CD4-positive, CD25-positive, alpha-beta regulatory T cell (primary cell): ENCODE data around the gene TYW3. TPM values are rescaled to one million over a fixed set of nuclear protein-coding genes. Genes with fewer than 3 reads are reported as not detected.

Experiments
- ATAC-seq, 2 donors: fragments of 150-1000 bp; cut with Tn5 transposase; one replicate each; pipeline ENCODE4 v1.10.0; 2021; ENCODE audit warnings: low read depth in 2 of 2, moderate number of reproducible peaks in 2 of 2, moderate library complexity in 1 of 2
- DNase-seq, 3 donors: peaks; one replicate each; pipeline versions ENCODE4 v3.0.0 to v3.0.0-alpha.2; 2012 to 2022; ENCODE audit warnings: mixed read lengths in 1 of 3
- H3K27ac ChIP-seq: one replicate; pipeline ENCODE4 v1.7.0; 2013; ENCODE audit warnings: mild to moderate bottlenecking, low read length; ENCODE audit not compliant: insufficient read depth, poor library complexity, severe bottlenecking
- H3K27me3 ChIP-seq: one replicate; pipeline ENCODE4 v1.7.0; 2013; ENCODE audit warnings: low read length; ENCODE audit not compliant: control insufficient read depth, insufficient read depth
- H3K36me3 ChIP-seq: one replicate; pipeline ENCODE4 v1.7.0; 2013; ENCODE audit warnings: mild to moderate bottlenecking, low read length, moderate library complexity; ENCODE audit not compliant: control insufficient read depth, insufficient read depth
- H3K4me1 ChIP-seq: 2 replicates; pipeline ENCODE4 v1.7.0; 2013; ENCODE audit warnings: mild to moderate bottlenecking, low read length; ENCODE audit not compliant: insufficient read depth, control insufficient read depth, poor library complexity, severe bottlenecking
- H3K4me3 ChIP-seq: one replicate; pipeline ENCODE4 v1.7.0; 2013; ENCODE audit warnings: low read depth, mild to moderate bottlenecking, low read length, moderate library complexity
- H3K9me3 ChIP-seq, 2 experiments: 1 replicate in 1 of 2; 2 replicates in 1 of 2; pipeline ENCODE4 v1.7.0; 2013; ENCODE audit warnings: low read length in 2 of 2, mild to moderate bottlenecking in 1 of 2, moderate library complexity in 1 of 2; ENCODE audit not compliant: control insufficient read depth in 2 of 2
- H3K27ac Mint-ChIP-seq, 3 donors: one replicate each; pipeline ENCODE4 v1.8.0; 2020 to 2022; ENCODE audit warnings: mild to moderate bottlenecking in 3 of 3, mixed read lengths in 3 of 3, moderate library complexity in 2 of 3
- H3K27me3 Mint-ChIP-seq: one replicate; pipeline ENCODE4 v1.8.0; 2022; ENCODE audit warnings: mild to moderate bottlenecking, mixed read lengths
- H3K36me3 Mint-ChIP-seq: one replicate; pipeline ENCODE4 v1.8.0; 2020; ENCODE audit warnings: mixed read lengths
- H3K4me1 Mint-ChIP-seq, 4 donors: one replicate each; pipeline ENCODE4 v1.8.0; 2020 to 2022; ENCODE audit warnings: mixed read lengths in 4 of 4, mild to moderate bottlenecking in 1 of 4
- H3K4me3 Mint-ChIP-seq, 4 donors: one replicate each; pipeline ENCODE4 v1.8.0; 2020 to 2022; ENCODE audit warnings: mild to moderate bottlenecking in 4 of 4, mixed read lengths in 4 of 4, moderate library complexity in 3 of 4
- H3K9me3 Mint-ChIP-seq, 7 donors: one replicate each; pipeline ENCODE4 v1.8.0; 2020 to 2022; ENCODE audit warnings: mixed read lengths in 7 of 7, mild to moderate bottlenecking in 3 of 7, moderate library complexity in 2 of 7
- polyA plus RNA-seq, 4 donors: library from polyadenylated mRNA; unstranded; fragments of 300-500 nt; fragmentation: Illumina TruSeq; gene quantifications; one replicate each; pipeline ENCODE4 v1.2.3, GENCODE V29; 2021
- total RNA-seq: library from RNA; stranded (reverse); gene quantifications from one replicate; pipeline ENCODE4 v1.2.3, GENCODE V29; 2022

The TYW3 gene
- total and polyA plus RNA-seq, 5 donors from 2014 or later = 6.1 to 11.4 (median 9.7) TPM

DNA sequence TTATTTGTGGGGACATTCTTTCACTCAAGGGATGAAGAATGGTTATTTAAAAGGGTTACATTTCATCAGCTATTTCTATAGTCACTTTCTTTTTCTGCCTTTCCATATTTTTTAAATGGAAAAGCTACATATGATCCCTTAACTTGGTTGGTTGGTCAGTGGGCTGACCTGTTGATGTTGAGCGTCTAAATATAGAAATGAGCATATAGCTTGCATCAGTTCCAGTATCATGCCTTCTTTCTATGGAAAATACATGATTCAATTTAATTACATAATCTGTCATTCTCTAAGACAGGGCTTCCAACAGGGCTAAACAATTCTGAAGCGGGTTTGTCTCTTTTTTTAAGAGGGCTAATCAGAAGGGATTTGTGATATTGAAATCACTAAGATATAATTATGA, 40.6 kb downstream of the TYW3 start:
- peaks cover 0 to 2% (median 0%) of the 10 kb centered on the region in 4 donors for H3K4me1 Mint-ChIP-seq
- Histone ChIP-seq H3K4me3 (no peak overlapping the region), H3K36me3 (no peaks in the 10 kb centered on the region), H3K27me3 (no peaks in the 10 kb centered on the region), H3K4me1 (no peaks in the 10 kb centered on the region), H3K9me3 (no peaks in the 10 kb centered on the region), H3K27ac (no peak overlapping the region)
- no peaks in the 10 kb centered on the region for H3K36me3 Mint-ChIP-seq
- H3K27ac Mint-ChIP-seq = no peak overlapping the region
- H3K27me3 Mint-ChIP-seq = peaks cover 14% of the 10 kb centered on the region
- DNase-seq = no peak
- no peak overlapping the region for H3K4me3 Mint-ChIP-seq
- H3K9me3 Mint-ChIP-seq = peaks cover 0 to under 1% (median 0%) of the 10 kb centered on the region in 7 donors
- ATAC-seq = no peak

DNA sequence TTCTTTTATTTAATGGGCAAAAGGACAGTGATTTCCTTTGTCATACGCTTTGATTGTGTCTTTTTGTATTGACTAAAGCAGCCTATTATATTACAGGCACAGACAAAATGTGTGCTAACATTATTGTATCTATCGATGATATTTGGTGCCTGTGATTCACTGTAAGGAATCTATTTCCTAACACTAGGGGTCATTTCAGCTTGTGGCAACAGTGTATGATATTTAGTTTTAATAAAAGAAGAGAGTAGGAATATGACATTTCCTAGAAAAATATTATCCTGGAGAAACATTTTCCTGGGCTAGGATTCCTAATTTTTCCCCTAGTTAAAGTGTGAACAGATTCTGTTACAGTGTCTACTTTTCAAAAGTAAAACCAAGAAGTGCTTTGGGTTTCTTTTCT, 42.8 kb downstream of the TYW3 start:
- Histone ChIP-seq H3K9me3 (no peaks in the 10 kb centered on the region), H3K4me3 (no peak overlapping the region), H3K27me3 (no peaks in the 10 kb centered on the region), H3K36me3 (no peaks in the 10 kb centered on the region), H3K4me1 (no peaks in the 10 kb centered on the region), H3K27ac (no peak overlapping the region)
- Mint-ChIP-seq H3K4me3 (no peak overlapping the region), H3K9me3 (peaks cover 0 to 1% (median 0%) of the 10 kb centered on the region in 7 donors), H3K4me1 (peaks cover 0 to 2% (median 0%) of the 10 kb centered on the region in 4 donors), H3K27me3 (peaks cover 17% of the 10 kb centered on the region), H3K27ac (no peak overlapping the region), H3K36me3 (no peaks in the 10 kb centered on the region)
- no peak for ATAC-seq
- DNase-seq = no peak

DNA sequence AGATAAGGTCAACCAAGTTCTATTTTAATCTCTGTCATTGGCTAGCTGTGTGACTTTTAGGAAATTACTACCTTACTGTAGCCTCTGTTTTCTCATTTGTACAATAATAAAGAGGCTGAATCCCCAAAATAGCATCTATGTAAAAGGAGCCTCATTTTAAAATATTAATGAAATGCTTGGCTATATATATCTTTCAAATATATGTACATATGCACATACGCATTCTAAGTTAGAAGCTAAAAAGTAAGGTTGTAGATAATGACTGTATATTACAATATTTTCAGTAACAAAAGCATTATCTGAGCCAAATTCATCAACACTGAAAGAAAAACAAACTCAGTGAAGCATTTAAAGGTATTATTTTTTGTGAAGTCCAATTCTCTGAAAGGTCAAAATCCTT, 44.6 kb downstream of the TYW3 start:
- Mint-ChIP-seq H3K9me3 (peaks cover 0 to 1% (median 0%) of the 10 kb centered on the region in 7 donors), H3K4me1 (no peaks in the 10 kb centered on the region), H3K27ac (no peak overlapping the region), H3K4me3 (no peak overlapping the region), H3K27me3 (peaks cover 17% of the 10 kb centered on the region), H3K36me3 (no peaks in the 10 kb centered on the region)
- Histone ChIP-seq H3K4me3 (no peak overlapping the region), H3K4me1 (no peaks in the 10 kb centered on the region), H3K27me3 (peaks cover 3% of the 10 kb centered on the region), H3K36me3 (no peaks in the 10 kb centered on the region), H3K9me3 (no peaks in the 10 kb centered on the region), H3K27ac (no peak overlapping the region)
- ATAC-seq = no peak
- DNase-seq = no peak

DNA sequence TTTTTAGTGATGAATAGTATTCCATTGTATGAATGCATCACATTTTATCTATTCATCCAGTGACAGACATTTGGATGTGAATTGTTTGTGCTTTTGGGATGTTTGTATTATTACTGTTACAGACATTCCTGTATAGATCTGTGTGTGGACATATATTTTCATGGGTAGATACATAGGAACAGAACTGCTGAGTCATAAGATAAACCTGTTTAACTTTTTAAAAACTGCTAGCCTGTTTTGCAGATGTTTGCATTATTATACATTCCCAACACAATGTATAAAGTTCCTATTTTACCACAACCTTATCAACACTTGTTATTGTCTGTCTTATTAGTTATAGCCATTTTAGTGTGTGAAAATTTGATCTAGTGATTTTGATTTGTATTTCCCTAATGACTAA, 46.8 kb downstream of the TYW3 start:
- no peaks in the 10 kb centered on the region for H3K4me1 ChIP-seq
- no peak for DNase-seq
- Mint-ChIP-seq H3K4me1 (no peaks in the 10 kb centered on the region), H3K27ac (no peak overlapping the region), H3K27me3 (peaks cover 13% of the 10 kb centered on the region), H3K9me3 (peaks cover 0 to 1% (median 0%) of the 10 kb centered on the region in 7 donors), H3K36me3 (no peaks in the 10 kb centered on the region), H3K4me3 (no peak overlapping the region)
- ATAC-seq = no peak
- no peaks in the 10 kb centered on the region for H3K36me3 ChIP-seq
- H3K27ac ChIP-seq = no peak overlapping the region
- H3K9me3 ChIP-seq = no peaks in the 10 kb centered on the region
- peaks cover 3% of the 10 kb centered on the region for H3K27me3 ChIP-seq
- no peak overlapping the region for H3K4me3 ChIP-seq

DNA sequence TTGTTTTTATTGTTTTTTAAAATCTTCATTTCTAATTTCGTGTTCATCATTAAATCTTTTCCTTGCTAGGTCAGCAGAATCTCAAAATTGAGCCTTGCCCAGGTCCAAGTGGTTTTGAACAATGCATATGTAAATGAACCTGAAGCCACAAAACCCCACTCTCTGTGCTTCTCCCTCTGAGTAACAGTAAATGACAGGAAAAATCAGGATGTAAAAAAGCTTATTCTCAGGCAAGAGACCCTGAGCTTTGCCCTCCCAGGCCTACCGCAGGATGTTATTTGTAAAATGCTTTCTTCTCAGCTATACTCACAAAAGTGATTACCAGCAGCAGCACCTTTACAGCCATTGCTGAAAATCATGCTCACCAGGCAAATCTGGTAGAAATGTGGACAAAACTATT, 47.6 kb downstream of the TYW3 start:
- Mint-ChIP-seq H3K27me3 (peaks cover 11% of the 10 kb centered on the region), H3K27ac (no peak overlapping the region), H3K9me3 (peaks cover 0 to 1% (median 0%) of the 10 kb centered on the region in 7 donors), H3K36me3 (no peaks in the 10 kb centered on the region), H3K4me3 (no peak overlapping the region), H3K4me1 (no peaks in the 10 kb centered on the region)
- H3K4me3 ChIP-seq = no peak overlapping the region
- no peak for DNase-seq
- no peaks in the 10 kb centered on the region for H3K36me3 ChIP-seq
- peaks cover 3% of the 10 kb centered on the region for H3K27me3 ChIP-seq
- no peaks in the 10 kb centered on the region for H3K9me3 ChIP-seq
- no peak for ATAC-seq
- H3K27ac ChIP-seq = no peak overlapping the region
- H3K4me1 ChIP-seq = no peaks in the 10 kb centered on the region

DNA sequence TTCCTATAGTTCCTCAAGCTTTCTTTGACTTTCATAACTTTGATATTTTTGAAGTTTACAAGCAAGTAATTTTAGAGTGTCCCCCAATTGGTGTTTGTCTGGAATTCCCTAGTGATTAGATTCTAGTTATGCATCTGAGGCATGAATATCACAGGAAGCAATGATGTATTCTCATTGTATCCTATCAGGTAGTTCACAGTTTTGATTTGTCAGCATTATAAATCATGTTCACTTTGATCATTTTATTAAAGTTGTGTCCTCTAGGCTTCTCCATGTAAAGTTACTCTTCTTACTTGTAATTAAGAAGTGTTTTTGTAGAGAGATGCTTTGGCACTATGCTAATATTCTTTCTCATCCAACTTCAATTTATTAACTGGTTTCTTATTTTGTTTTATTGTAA, 53.0 kb downstream of the TYW3 start:
- Histone ChIP-seq H3K27me3 (peaks cover 3% of the 10 kb centered on the region), H3K9me3 (no peaks in the 10 kb centered on the region), H3K27ac (no peak overlapping the region), H3K4me3 (no peak overlapping the region), H3K36me3 (no peaks in the 10 kb centered on the region), H3K4me1 (no peaks in the 10 kb centered on the region)
- Mint-ChIP-seq H3K36me3 (no peaks in the 10 kb centered on the region), H3K27ac (no peak overlapping the region), H3K27me3 (no peaks in the 10 kb centered on the region), H3K4me1 (no peaks in the 10 kb centered on the region), H3K9me3 (peaks cover 0 to 5% (median 0%) of the 10 kb centered on the region in 7 donors), H3K4me3 (no peak overlapping the region)
- DNase-seq (no peak), ATAC-seq (no peak)

DNA sequence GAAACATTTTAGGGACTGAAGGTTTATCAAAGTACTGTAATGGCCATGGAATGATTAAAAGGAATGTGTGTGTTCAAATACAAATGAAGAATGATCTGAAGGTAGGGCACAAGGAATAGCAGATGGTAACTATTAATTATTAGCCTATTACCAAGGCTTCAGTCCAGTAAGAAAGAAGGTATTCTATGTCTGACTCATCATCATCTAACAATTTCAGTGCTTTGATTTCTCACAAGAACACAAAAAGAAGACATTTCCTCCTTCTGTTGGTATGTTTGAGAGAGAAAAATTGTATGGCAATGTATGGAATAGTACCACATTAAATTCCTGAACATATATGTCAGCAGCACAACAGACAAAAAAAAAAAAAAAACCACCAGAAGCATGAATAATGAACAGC, 57.5 kb downstream of the TYW3 start:
- DNase-seq = no peak
- H3K4me1 ChIP-seq = no peaks in the 10 kb centered on the region
- no peaks in the 10 kb centered on the region for H3K9me3 ChIP-seq
- Mint-ChIP-seq H3K27ac (no peak overlapping the region), H3K4me1 (no peaks in the 10 kb centered on the region), H3K27me3 (peaks cover 5% of the 10 kb centered on the region), H3K9me3 (peaks cover 0 to 5% (median 0%) of the 10 kb centered on the region in 7 donors), H3K4me3 (no peak overlapping the region), H3K36me3 (no peaks in the 10 kb centered on the region)
- H3K27me3 ChIP-seq = no peaks in the 10 kb centered on the region
- H3K27ac ChIP-seq = no peak overlapping the region
- H3K36me3 ChIP-seq = no peaks in the 10 kb centered on the region
- ATAC-seq = no peak
- no peak overlapping the region for H3K4me3 ChIP-seq

DNA sequence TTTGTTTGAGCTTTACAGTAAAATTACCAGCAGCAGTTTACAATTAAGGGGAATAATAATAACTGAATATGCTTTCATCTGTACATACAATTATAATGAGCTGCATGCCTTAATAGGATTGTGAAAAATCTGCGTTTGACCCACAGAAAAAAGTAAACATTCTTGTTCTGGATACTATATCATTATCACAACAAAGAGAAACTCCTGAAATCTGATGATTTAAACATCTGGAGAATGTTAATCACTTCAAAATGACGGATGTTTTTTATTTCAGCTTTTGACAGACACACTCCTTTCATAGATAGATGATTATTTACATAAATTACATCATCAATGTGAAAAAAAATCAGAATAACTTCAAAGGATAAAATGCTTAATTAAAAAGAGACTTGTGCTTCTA, 58.5 kb downstream of the TYW3 start:
- Mint-ChIP-seq H3K27ac (no peak overlapping the region), H3K4me1 (no peaks in the 10 kb centered on the region), H3K4me3 (no peak overlapping the region), H3K9me3 (peaks cover 0 to 5% (median 0%) of the 10 kb centered on the region in 7 donors), H3K27me3 (peaks cover 9% of the 10 kb centered on the region), H3K36me3 (no peaks in the 10 kb centered on the region)
- DNase-seq = no peak
- Histone ChIP-seq H3K27me3 (no peaks in the 10 kb centered on the region), H3K27ac (no peak overlapping the region), H3K9me3 (no peaks in the 10 kb centered on the region), H3K36me3 (no peaks in the 10 kb centered on the region), H3K4me1 (no peaks in the 10 kb centered on the region), H3K4me3 (no peak overlapping the region)
- no peak for ATAC-seq
